NCI-H1105 (cell line): ENCODE measurements around the gene ASTN2.

Experiments
- DNase-seq: peaks from one replicate; lab custom pipeline; 2025; lab: John Stamatoyannopoulos, UW

ASTN2 gene

DNA sequence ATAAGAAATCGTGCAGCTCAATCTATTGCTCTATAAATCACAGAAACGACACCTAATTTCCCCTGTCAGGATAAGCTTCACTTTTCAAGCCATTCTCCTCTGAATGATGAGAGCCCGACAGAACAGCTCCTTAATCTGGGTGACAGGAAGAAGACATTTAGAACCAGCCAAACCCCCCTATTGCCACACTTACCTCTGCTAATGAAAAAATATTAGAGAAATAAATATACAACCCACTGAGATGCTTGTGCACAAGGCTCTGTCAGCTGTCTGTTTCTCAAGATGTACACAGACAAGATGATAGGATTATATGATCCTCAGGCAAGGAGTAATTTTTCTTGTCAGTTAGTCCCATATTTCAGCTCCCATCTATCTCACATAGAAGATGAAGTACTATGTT, 785.2 kb downstream of the ASTN2 start:
- no peak for DNase-seq

GRCh38 chr9:116628716-116629115, 786.1 kb downstream of the ASTN2 start:
- no peak for DNase-seq

DNA sequence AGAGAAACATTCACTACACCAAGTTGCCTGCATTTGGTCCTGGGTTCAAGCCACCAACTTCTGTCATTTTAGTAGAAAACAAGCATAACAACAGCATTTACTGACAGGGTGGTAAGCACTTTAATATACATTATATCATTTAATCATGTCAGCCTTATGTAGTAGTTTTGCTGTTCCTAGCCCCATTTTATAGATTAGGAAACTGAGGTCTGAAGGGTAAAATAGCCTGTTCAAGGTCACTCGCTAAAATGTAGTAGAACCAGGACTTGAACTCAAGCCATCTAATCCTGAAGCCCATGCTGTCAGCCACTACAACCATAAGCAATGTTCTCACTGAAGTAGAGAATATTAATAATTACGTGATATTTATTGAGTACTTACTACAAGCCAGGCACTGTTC, 787.4 kb downstream of the ASTN2 start:
- no peak for DNase-seq

GRCh38 chr9:116626762-116627161, 788.1 kb downstream of the ASTN2 start:
- DNase-seq, result no peak

- DNase-seq, result no peak
These were observed 791.1 kb downstream of the ASTN2 start for GRCh38 chr9:116623715-116624114.

DNA sequence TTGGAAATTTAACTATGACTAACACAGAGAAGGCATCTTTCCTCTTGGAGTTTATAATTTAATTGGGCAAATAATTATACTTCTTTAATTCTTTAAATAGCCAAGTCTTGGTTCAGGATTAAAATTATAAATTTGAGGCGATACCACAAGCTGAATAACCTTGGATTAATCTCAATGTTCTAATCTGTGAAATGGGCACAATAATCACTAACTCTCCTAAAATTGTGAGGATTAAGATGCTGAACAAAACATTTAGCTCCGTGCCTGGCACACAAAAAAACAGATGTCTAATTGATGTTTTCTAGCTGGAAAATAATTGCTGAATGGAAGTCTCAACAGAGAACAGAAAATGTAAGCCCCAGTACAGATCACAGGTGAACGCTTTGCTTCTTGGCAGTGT, 797.5 kb downstream of the ASTN2 start:
- no peak for DNase-seq

GRCh38 chr9:116616304-116616914, 798.4 kb downstream of the ASTN2 start:
- DNase-seq, result no peak

DNA sequence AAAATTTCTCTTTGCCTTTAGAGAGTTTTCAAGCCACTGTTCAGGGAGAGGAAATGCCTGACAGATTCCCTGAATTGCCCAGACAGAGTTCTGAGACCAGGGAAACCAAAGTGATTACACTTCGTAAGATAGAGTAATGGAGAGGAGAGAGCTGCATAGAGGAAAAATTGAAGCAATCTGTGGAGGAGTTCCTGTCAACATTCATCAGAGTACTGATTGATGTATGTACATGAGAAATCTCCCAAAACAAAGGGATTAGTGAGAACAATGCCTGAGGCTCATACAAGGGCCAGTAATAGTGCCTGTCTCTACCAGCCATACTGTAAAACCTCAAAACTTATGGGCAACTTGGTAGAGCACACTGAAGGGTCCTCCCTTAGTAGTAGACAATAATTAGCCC, 806.8 kb downstream of the ASTN2 start:
- DNase-seq, result no peak

- DNase-seq, result no peak
These were observed 808.9 kb downstream of the ASTN2 start for GRCh38 chr9:116605904-116606341.

DNA sequence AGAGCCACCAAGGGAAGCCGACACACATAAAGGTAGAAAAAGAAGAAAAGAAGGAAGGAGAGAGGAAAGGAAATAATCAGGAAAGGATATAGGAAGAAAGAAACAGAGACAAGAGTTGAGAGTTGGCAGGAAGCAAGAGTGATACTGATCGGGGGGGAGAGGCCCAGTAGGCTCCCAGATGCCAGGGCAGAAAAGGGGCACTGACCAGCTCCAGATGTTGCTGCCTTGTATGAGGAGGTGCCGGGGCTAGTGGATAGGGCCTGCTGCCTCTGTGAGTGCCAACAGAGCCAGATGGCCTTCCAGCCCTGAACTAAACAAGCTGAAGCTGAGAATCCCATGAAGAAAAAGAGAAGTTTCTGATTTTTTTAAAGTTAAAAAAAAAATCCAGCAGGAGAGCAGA, 809.8 kb downstream of the ASTN2 start:
- no peak for DNase-seq

DNA sequence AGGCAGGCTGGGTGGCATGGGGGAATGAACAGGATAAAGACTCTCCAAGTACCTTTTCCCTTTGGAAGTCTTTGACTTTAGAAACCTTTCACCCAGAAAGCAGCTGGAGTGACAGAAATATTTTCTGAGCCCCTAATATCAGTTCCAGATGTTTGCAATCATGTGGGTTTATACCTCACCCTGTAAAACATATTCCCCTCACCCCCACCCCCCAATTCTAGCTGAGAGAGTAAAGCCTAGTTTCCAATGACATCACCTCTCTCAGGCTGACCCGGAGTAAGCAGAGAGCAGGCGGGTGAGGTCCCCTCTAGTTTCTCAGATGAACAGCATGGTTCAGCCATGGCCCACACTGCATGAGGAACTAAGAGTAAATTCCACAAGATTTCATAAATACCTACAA, 810.6 kb downstream of the ASTN2 start:
- DNase-seq, result no peak

DNA sequence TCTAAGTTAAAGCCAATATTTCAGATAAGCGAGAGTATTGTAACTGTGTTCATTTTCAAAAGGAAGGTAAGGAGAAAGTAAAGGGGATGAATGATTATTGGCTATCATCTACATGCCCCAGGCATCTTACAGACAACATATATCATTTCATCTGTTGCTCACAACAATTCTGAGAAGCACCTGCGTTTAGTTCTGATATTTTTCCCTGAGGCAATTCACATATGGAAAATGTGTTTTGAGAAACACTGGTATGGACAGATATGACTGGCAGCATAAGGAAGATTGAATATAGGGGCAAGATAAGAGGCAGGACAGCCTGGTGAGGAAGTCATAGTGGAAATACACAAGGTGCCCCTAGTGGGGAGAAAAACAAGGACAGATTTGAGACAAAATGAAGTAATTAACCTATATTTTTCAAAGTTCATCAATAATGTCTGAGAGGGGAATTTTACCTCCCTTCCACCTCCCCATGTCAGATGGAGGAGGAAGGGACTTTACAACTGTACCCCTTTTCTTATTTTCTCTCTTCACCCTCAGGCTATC, 815.4 kb downstream of the ASTN2 start:
- no peak for DNase-seq

DNA sequence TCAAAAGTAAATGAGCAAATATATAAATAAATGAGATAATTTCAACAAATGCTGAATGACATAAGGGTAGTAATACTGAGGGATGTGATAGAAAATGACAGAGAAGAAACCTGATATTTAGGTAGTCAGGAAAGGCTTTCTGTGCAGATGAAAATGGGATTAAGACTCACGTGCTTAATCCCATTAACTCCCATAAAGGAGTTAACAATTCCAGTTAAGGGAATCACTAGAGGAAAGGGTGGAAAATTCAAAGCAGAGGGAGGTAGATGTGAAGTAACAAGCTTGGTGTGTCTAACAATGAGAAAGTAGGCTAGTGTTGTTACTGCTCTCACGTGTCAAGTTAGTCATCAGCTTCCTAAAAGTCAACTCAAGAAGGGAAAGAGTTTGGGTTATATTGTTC, 818.2 kb downstream of the ASTN2 start:
- no peak for DNase-seq

- no peak for DNase-seq
These were observed 820.3 kb downstream of the ASTN2 start for GRCh38 chr9:116594547-116594946.

DNA sequence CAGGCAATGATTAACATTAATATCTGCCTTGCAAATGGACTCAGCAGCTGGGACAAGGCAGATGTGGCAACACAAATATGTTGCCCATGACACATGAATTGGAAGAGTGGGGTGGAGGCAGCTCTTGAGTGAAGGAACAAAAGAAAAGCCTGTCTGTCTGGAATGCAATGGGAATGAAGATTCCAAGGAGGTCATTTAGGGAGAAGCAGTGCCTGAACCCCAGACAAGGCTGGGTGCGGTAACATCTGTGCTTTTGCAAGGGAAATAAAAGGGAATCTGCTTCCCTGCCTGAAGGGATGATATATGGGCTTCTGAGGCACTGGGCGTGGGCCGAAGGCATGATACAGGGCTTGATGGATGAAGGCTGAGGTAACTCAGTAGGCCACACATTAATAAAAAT, 821.9 kb downstream of the ASTN2 start:
- DNase-seq, result no peak

- no peak for DNase-seq
These were observed 825.2 kb downstream of the ASTN2 start for GRCh38 chr9:116589392-116590354.

- no peak for DNase-seq
These were observed 826.9 kb downstream of the ASTN2 start for GRCh38 chr9:116587919-116588318.

GRCh38 chr9:116585896-116586295, 829.0 kb downstream of the ASTN2 start:
- no peak for DNase-seq

DNA sequence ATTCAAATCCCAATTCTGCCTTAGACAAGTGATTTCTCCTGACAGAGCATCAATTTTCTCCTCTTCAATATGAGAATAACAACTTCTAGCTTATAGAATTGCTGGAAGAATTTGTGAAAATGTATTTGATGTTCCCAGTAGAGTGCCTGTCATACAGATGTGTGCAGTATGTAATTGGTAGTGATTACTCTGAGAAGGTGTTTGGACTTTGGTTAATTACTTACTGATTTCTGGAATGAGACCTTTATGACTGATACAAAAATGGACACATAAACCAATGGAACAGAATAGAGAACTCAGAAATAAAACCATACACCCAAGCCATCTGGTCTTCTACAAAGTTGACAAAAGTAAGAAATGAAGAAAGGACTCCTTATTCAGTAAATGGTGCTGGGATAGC, 829.7 kb downstream of the ASTN2 start:
- DNase-seq, result no peak

DNA sequence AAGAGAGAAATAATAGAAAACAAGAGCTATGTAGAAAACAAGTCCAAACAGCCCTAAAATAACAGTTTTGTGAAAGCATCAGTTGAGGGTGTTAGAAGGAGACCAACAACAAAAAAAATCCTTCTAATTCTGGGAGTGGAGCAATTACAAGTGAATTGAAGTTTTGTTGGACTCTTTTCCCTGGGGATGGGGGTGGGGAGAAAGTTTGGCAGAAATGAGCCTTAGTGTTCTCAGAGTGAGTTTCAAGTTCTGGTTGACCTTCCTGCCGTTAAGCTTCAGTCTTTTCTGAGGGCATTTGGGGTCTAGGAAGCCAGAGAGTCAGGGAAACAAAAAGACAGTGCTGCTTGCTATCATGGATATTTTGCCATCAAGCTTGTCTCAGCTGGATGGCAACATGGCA, 834.0 kb downstream of the ASTN2 start:
- DNase-seq, result no peak

- no peak for DNase-seq
These were observed 838.5 kb downstream of the ASTN2 start for GRCh38 chr9:116576386-116576785.

DNA sequence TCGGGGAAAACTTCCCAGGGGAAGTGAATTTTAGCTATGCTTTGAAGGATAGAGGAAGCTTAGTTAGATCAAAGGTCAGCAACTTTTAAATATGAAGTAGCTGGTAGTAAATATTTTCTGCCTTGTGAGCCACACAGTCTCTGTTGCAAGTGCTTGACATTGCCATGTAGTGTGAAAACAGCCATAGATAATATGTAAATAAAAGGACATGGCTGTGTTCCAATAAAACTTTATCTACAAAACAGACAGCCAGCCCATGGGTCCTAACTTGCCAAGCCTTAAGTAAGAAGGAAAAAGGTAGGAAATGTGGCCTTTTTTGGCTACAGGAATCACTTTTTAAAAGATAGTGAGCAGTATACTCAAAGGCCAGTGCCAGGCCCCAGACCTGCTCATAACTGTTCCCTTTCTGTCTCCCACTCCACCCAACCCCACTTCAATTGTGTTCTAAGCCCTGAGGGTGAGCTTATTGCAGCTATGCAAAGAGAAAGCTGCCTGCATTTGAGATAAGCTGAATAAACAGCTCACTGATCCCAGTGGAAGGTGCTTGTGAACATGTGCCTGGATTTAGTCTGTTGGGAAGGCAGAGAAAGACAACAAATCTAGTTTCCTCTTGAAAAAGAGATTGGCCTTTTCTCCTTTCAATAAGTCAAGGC, 840.7 kb downstream of the ASTN2 start:
- no peak for DNase-seq
